GM21786 (cell line): Measurements from ENCODE around the gene ZNF157.
"Not testable (repeated sequence)": the region's sequence is repeated elsewhere in the genome, so short reads cannot be mapped to it uniquely, and the experiment has no call there.

Source experiments
- ATAC-seq: cut with Tn5 transposase; IDR thresholded peaks from one replicate; pipeline ENCODE4 v1.9.1; 2021; ENCODE audit not compliant: unreplicated experiment

Gene ZNF157

DNA sequence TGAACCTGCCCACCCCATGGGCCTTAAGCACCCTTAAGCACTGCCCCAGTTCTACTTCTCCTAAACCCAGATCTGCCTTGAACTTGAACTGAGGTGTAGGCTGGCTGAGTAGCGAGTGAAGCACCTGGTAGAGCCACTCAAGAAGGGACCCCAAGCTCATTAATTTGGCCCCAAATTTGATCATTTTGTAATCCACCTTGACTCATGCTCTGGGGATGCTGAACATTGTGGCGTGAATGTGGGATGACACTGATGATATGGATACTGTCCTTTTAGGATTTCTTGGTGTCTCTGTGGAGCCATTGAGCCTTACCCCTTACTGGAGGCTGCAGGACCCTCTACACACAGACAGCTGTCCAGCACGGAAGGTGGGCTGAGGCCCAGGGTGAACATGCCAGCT, at the start of gene ZNF157:
Gene ZNF157 (plus strand): TSS at position 301 of the 400 bp plus-strand sequence. CDS start 91 bp downstream, at position 392.
- no peak for ATAC-seq

- ATAC-seq: no peak
Measured at GRCh38 chrX:47321386-47321785, 49.0 kb upstream of the ZNF157 start.

- ATAC-seq: no peak
Measured at GRCh38 chrX:47321823-47322371, 48.5 kb upstream of the ZNF157 start.

DNA sequence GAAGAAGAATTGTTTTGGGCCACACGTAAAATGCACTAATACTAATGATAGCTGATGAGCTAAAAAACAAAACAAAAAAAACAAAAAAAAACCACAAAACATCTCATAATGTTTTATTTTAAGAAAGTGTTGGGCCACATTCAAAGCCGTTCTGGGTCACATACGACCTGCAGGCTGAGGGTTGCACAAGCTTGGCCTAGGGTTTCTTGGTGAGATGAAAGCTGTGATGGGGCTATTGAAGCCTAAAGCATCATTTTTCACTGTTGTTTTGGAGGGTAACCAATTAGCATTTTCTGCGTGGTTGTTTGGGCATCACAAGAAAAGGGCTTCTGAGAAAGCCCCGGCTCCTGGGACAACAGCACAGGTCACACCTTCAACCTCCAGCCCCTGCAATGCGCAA, 42.5 kb upstream of the ZNF157 start:
- ATAC-seq: no peak

- ATAC-seq: not testable (repeated sequence)
Measured at GRCh38 chrX:47332729-47333128, 37.6 kb upstream of the ZNF157 start.

- no peak for ATAC-seq
Measured at GRCh38 chrX:47351706-47352105, 18.7 kb upstream of the ZNF157 start.

DNA sequence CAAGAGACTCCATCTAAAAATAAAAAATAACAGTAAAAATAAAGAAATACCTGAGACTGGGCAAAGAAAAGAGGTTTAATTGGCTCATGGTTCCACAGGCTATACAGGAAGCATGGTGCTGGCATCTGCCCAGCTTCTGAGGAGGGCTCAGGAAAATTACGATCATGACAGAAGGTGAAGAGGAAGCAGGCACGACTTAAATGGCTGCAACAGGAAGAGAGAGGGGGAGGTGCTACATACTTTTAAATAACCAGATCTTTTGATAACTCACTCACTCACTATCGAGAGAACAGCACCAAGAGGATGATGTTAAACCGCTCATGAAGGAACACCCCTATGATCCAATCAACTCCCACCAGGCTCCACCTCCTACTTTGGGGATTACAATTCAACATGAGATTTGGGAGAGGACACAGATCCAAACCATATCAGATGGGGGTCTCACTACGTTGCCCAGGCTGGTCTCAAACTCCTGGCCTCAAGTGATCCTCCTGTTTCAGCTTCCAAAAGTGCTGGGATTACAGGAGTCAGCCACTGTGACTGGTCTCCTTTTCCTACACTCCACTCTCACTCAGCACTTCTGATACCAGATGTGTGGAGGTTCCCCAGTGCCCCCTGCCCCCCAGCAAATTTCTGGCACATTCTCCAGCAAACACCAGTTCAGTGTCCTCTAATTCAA, 11.9 kb upstream of the ZNF157 start:
- ATAC-seq: no peak

DNA sequence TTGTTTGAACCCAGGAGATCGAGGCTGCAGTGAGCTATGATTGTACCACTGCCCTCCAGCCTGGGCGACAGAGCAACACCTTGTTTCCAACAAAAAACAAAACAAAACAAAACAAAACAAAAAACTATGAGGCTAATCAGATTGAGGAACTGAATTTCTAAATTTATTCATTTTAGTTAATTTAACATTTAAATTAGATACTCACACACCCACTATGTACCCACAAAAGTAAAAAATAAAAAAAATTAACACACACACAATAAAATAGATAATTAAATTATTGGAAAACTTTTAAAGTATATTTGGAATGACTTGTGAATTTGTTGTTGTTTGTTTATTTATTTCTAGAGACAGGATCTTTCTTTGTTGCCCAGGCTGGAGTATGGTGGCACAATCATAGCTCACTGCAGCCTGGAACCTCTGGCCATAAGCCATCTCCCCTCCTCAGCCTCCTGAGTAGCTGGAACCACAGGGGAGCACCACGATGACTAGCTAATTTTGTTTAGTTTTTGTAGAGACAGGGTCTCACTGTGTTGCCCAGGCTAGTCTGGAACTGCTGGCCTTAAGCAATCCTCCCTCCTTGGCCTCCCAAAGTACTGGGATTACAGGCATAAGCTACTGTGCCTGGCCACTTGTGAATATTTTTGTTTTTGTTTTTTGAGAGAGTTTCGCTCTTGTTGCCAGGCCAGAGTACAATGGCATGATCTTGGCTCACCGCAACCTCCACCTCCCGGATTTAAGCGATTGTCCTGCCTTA, 9.8 kb upstream of the ZNF157 start:
- no peak for ATAC-seq

- peak; percentile 90 for ATAC-seq
Measured at GRCh38 chrX:47361538-47362511, 8.6 kb upstream of the ZNF157 start.

- peak; percentile 31 for ATAC-seq
Measured at GRCh38 chrX:47366041-47366722, 4.2 kb upstream of the ZNF157 start.

- no peak for ATAC-seq
Measured at GRCh38 chrX:47373198-47373597, 2.8 kb downstream of the ZNF157 start.

DNA sequence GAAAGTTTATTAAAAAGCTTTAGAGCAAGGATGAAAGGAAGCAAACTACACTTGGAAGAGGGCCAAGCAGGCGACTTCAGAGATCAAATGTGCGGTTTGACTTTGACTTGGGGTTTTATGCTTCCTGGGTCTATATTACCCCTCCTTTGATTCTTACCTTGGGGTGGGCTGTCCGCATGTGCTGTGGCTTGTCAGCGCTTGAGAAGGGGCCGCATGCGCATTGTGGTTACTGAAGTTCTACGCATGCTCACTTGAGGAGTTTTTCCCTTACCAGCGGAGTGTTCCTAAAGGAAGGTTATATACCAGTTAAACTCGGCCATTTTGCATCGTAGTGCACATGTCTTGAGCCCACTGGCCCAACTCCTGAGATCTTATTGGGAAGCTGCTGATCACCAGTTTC, 9.9 kb downstream of the ZNF157 start:
- ATAC-seq: no peak

GRCh38 chrX:47380837-47381236, 10.5 kb downstream of the ZNF157 start:
- not testable (repeated sequence) for ATAC-seq

GRCh38 chrX:47384502-47384901, 14.1 kb downstream of the ZNF157 start:
- ATAC-seq: no peak

- no peak for ATAC-seq
Measured at GRCh38 chrX:47390780-47391179, 20.4 kb downstream of the ZNF157 start.

GRCh38 chrX:47413179-47413594, 42.8 kb downstream of the ZNF157 start:
- no peak for ATAC-seq

DNA sequence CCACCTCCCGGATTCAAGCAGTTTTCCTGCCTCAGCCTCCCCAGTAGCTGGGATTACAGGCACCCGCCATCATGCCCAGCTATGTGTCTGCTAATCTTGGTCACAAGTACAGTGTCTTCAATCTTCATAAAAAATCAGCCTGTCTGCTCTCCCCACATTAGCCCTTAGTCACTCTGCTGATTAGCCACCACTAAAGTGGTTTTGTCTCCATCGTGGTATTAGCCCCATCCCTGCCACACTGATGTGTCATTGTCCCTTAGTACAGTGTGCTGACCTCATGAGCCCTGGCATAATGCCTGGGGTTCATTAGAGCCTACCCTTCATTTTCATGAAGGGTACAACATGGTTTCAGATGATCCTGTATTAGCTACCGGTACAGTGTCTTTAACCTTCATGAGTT, 49.9 kb downstream of the ZNF157 start:
- ATAC-seq: no peak

DNA sequence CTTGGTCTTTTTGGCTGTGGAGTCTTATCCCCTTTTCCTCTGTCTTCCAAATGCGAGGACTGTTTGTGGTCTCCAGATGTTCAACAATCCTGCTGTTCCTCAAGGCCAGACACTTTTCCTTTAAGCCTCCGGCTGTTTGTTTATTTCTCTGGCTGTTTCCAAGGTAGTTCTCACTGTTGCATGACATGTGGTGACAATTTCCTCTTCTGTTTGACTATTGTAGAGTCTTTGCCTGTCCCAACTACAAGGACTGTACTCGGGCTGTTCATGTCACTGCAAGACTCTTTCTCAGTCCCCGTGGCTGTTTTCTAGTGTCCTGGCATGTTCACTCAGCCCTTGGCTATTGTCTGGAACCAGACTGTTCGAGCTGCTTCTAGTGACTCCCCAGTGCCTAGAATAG, 50.6 kb downstream of the ZNF157 start:
- ATAC-seq: no peak

DNA sequence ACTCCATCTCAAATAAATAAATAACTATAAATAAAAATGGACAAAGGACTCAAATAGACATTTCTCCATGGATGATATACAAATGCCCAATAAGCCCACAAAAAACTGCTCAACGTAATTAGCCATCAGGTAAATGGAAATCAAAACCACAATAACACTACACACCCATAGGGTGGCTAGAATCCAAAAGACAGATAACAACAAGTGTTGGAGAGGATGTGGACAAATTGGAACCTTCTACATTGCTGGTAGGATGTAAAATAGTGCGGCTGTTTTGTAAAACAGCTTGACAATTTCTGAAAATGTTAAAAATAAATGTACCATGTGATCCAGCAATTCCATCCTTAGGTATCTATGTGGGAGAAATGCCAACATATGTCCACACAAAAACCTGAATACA, 52.1 kb downstream of the ZNF157 start:
- no peak for ATAC-seq

DNA sequence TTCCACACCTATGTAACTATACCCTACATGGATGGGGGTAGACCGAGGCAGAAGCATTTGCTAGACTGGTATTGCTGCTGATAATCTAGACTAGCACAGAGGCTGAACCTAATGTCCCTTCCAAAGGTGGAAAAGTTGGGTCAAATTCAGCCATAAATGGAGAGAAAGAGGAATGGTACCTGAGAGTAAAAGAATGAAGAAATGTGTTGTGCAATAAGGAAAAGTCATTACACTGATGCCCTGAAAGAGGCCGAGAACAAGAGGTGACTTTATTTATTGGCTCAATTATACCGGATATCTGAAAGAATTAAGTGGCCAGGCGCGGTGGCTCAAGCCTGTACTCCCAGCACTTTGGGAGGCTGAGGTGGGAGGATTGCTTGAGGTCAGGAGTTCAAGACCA, 60.5 kb downstream of the ZNF157 start:
- no peak for ATAC-seq
